Activated CD4-positive, alpha-beta T cell treated with anti-CD3 and anti-CD28 coated beads for 36 hours (primary cell): ENCODE data around the gene CUX1. TPM values are rescaled to one million over a fixed set of nuclear protein-coding genes. Genes with fewer than 3 reads are reported as not detected.

Experiments
- ATAC-seq: fragments of 200-7000 bp; cut with Tn5 transposase; one replicate; pipeline ENCODE4 v1.10.0; 2021; ENCODE audit warnings: mild to moderate bottlenecking, moderate library complexity
- CTCF ChIA-PET: fragments of 350-600 bp; sonication (Branson Sonifier 250); formaldehyde crosslinking; loops from one replicate; lab custom pipeline; 2021; ENCODE audit warnings: antibody characterized with exemption; lab: Charles Lee
- POLR2A ChIA-PET: fragments of 350-600 bp; sonication (Branson Sonifier 250); formaldehyde crosslinking; loops from one replicate; lab custom pipeline; 2021; ENCODE audit warnings: antibody characterized with exemption, inconsistent platforms; lab: Charles Lee
- DNase-seq: peaks from one replicate; pipeline ENCODE4 v3.0.0-alpha.2; 2020
- H3K27ac Mint-ChIP-seq: one replicate; pipeline ENCODE4 v1.8.0; 2021; ENCODE audit warnings: mixed read lengths
- H3K27me3 Mint-ChIP-seq: one replicate; pipeline ENCODE4 v1.8.0; 2021; ENCODE audit warnings: mixed read lengths
- H3K36me3 Mint-ChIP-seq: one replicate; pipeline ENCODE4 v1.8.0; 2021; ENCODE audit warnings: low read depth, mixed read lengths
- H3K4me1 Mint-ChIP-seq: one replicate; pipeline ENCODE4 v1.8.0; 2021; ENCODE audit warnings: mixed read lengths
- H3K4me3 Mint-ChIP-seq: one replicate; pipeline ENCODE4 v1.8.0; 2021; ENCODE audit warnings: mild to moderate bottlenecking, moderate library complexity, mixed read lengths
- H3K9me3 Mint-ChIP-seq: one replicate; pipeline ENCODE4 v1.8.0; 2021; ENCODE audit warnings: low read depth, mixed read lengths
- intact Hi-C, 2 experiments: fragments of 100-400 bp; cut with DNase I in 1 of 2; cut with micrococcal nuclease in 1 of 2; formaldehyde crosslinking; loops; one replicate each; pipeline versions ENCODE4 v1.14.2 to v1.15.1; 2022 to 2024; cut with DNase I, micrococcal nuclease
- total RNA-seq, 2 experiments: library from RNA; stranded (reverse); gene quantifications; one replicate each; pipeline ENCODE4 v1.2.3, GENCODE V29; 2021

CUX1 gene
- total RNA-seq, 2 experiments from 2014 or later = 21.6 to 23.5 TPM

DNA sequence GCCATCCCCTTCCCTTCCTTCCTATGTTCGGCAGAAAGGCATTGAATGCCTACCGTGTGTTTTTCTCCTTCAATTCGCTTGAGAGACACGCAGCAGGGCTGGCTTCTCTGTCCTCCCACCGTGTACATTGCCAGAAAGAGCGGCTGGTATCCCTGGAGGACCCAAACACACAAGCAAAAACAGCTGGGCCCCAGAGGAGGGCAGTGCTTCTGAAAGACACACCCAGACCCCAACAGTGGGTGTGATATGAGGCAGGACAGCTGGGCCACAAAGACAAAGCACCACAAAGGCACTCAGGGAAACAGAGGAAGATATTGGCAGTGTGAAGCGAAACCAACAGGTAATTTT is 336.1 kb downstream of the CUX1 start:
- H3K36me3 Mint-ChIP-seq = peaks cover 3% of the 10 kb centered on the region
- CTCF ChIA-PET = interaction anchor here (0.6 kb wide), 1 partner anchor 149 kb away, joined by 3 read pairs; no protein-coding TSS in a partner anchor
- intact Hi-C loops = loop anchor here in 1 of 2 experiments (2.0 kb wide), 1 partner anchor 21 kb away; no protein-coding TSS in a partner anchor
- ATAC-seq (no peak), DNase-seq (no peak)
- H3K9me3 Mint-ChIP-seq = no peaks in the 10 kb centered on the region
- no peaks in the 10 kb centered on the region for H3K4me1 Mint-ChIP-seq
- H3K27me3 Mint-ChIP-seq = no peaks in the 10 kb centered on the region
- H3K4me3 Mint-ChIP-seq = no peak overlapping the region
- POLR2A ChIA-PET = no interaction called here
- H3K27ac Mint-ChIP-seq = no peak overlapping the region

DNA sequence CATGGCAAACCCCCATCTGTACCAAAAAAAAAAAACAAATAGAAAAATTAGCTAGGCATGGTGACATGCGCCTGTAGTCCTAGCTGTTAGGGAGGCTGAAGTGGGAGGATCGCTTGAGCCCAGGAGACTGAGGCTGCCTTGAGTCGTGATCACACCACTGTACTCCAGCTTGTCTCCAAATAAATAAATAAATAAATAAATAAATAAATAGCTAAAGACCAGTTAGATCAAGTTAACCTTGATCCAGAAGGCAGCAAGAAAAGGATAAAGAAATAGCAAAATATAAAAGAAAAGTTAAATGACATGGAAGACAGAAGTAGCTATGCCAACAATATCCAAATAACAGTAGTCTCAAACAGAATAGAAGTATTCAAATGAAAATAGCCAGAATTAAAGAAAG is 337.0 kb downstream of the CUX1 start:
- Mint-ChIP-seq H3K4me3 (no peak overlapping the region), H3K36me3 (peaks cover 3% of the 10 kb centered on the region), H3K4me1 (no peaks in the 10 kb centered on the region), H3K9me3 (no peaks in the 10 kb centered on the region), H3K27me3 (no peaks in the 10 kb centered on the region), H3K27ac (no peak overlapping the region)
- ChIA-PET POLR2A (no interaction called here), CTCF (no interaction called here)
- no peak for ATAC-seq
- intact Hi-C loops = no loop called here
- DNase-seq = no peak

DNA sequence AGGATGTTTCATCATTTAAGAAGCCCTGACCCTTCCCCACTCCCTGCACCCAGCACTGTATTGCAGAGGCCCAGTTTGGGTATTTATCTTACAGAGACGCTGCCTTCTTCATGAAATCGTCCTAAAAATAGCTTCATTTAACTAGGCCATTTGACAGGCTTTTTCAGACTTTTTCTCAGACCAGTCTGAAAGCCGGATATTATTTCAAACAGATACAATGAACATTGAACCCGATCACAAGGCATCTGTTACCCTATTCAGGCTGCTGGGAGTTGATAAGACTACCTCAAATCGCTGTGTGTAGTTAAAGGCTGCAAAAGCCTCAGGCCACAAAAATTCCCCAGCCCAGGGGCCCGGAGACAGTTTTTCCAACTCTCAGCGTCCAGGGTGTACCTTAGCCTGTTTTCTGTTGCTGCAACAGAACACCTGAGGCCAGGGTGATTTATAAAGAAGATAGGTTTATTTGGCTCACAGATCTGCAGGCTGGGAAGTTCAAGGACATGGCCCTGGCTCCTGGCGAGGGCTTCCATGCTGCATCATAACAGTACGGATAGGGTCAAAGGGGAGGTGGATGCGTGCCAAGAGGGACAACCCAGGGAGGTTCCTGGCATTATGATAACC is 338.5 kb downstream of the CUX1 start:
- Mint-ChIP-seq H3K9me3 (no peaks in the 10 kb centered on the region), H3K27ac (no peak overlapping the region), H3K36me3 (peaks cover 3% of the 10 kb centered on the region), H3K4me3 (no peak overlapping the region), H3K4me1 (no peaks in the 10 kb centered on the region), H3K27me3 (no peaks in the 10 kb centered on the region)
- DNase-seq (no peak), ATAC-seq (no peak)
- CTCF ChIA-PET = no interaction called here
- intact Hi-C loops = no loop called here
- POLR2A ChIA-PET = no interaction called here

DNA sequence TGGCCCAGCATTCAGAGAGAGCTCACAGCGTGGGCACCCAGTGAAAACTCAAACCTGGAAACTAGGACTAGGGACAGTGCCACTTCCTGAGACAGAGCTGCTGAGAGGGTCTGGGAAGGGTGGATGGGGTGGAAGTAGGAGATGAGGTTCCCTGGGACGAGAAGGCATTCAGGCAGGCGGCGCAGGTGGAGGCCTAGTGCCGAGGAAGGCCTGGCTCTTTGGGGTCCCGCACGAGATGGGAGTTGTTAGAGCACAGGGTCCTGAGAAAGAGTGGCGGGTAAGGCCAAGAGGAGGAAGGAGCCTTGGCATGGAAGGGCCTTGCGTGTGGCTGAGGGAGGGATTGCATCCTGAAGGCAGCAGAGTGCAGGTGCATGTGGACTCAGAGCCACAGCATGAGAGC is 339.4 kb downstream of the CUX1 start:
- H3K9me3 Mint-ChIP-seq = no peaks in the 10 kb centered on the region
- CTCF ChIA-PET = no interaction called here
- peaks cover 3% of the 10 kb centered on the region for H3K36me3 Mint-ChIP-seq
- ATAC-seq = no peak
- H3K4me1 Mint-ChIP-seq = no peaks in the 10 kb centered on the region
- H3K4me3 Mint-ChIP-seq = no peak overlapping the region
- DNase-seq = no peak
- H3K27ac Mint-ChIP-seq = no peak overlapping the region
- intact Hi-C loops = no loop called here
- POLR2A ChIA-PET = no interaction called here
- H3K27me3 Mint-ChIP-seq = no peaks in the 10 kb centered on the region

DNA sequence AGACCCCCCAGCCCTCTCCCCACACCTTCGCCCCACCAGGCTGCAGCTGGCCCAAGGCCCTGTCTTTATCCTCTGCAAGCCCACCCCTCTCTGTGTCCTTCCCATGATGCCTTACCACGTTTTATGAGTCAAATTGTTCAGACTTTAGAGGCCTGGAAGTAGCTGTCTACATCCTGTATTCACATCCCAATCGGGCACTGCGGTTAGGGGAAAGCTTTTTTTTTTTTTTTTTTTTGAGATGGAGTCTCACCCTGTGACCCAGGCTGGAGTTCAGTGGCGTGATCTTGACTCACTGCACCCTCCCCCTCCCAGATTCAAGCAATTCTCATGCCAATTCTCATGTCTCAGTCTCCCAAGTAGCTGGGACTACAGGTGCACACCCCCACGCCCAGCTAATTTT is 347.7 kb downstream of the CUX1 start:
- POLR2A ChIA-PET = no interaction called here
- Mint-ChIP-seq H3K9me3 (no peaks in the 10 kb centered on the region), H3K4me1 (no peaks in the 10 kb centered on the region), H3K4me3 (no peak overlapping the region), H3K27me3 (no peaks in the 10 kb centered on the region), H3K27ac (no peak overlapping the region), H3K36me3 (peaks cover 2% of the 10 kb centered on the region)
- ATAC-seq (no peak), DNase-seq (no peak)
- intact Hi-C loops = no loop called here
- CTCF ChIA-PET = no interaction called here

DNA sequence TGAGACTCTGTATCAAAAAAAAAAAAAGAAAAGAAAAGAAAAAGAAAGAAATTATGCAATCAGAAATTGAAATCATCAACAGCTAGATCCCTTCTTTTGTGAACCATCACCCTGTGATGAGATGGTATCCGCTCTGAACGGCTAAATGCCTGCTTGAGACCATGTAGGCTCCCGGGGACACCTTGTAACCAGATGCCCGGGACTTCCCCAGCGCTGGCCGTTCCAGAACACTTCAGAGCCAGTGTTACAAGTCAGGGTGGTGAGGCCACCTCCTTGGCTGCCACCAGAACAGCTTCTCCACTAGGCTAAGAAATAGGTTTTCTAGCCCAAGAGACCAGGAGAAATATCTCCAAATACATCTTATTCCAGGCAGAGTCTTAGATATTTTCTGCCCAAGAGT is 349.8 kb downstream of the CUX1 start:
- no peak for ATAC-seq
- peaks cover 2% of the 10 kb centered on the region for H3K36me3 Mint-ChIP-seq
- no peak overlapping the region for H3K4me3 Mint-ChIP-seq
- no peaks in the 10 kb centered on the region for H3K4me1 Mint-ChIP-seq
- ChIA-PET POLR2A (no interaction called here), CTCF (no interaction called here)
- no peak for DNase-seq
- H3K9me3 Mint-ChIP-seq = no peaks in the 10 kb centered on the region
- no peaks in the 10 kb centered on the region for H3K27me3 Mint-ChIP-seq
- intact Hi-C loops = no loop called here
- H3K27ac Mint-ChIP-seq = no peak overlapping the region

DNA sequence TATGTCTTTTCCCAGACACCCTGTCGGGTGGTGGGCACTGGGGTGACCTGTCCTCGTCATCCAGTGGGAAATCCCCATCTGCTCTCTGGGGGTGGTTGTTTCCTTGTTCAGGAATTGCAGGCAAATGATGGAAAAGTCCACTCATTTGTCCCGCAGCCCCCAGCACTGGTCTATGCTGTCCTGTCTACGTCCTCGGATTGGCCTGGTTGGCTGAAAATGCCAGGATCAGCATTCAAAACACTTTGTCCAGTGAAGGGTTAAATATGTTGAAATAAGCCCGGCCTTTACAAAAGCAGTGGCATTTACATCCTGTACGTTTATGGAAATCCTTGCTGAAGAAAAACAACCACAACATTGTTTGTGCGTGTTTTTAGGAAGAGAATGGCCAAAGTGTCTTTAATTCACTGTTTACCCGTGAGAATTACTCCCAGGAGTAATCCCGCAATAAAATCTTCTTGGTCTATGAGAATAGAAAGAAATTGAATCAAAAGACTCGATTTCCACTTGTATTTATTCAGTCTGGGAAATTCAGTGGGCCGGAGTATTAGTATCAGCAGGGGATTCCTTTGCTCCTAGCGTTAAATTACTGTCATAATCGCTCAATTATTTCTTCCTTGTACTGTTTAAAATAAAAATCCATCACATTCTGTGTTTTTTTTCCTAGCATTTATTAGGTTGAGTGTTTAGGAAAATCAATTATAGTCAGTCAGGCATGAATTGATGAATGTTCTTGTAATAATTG is 352.4 kb downstream of the CUX1 start:
- POLR2A ChIA-PET = no interaction called here
- Mint-ChIP-seq H3K27ac (no peak overlapping the region), H3K27me3 (no peaks in the 10 kb centered on the region), H3K4me3 (no peak overlapping the region), H3K36me3 (peaks cover 3% of the 10 kb centered on the region), H3K9me3 (no peaks in the 10 kb centered on the region), H3K4me1 (no peaks in the 10 kb centered on the region)
- DNase-seq = no peak
- intact Hi-C loops = no loop called here
- ATAC-seq = no peak
- CTCF ChIA-PET = interaction anchor here (0.7 kb wide), 1 partner anchor 47 kb away, joined by 3 read pairs; no protein-coding TSS in a partner anchor

DNA sequence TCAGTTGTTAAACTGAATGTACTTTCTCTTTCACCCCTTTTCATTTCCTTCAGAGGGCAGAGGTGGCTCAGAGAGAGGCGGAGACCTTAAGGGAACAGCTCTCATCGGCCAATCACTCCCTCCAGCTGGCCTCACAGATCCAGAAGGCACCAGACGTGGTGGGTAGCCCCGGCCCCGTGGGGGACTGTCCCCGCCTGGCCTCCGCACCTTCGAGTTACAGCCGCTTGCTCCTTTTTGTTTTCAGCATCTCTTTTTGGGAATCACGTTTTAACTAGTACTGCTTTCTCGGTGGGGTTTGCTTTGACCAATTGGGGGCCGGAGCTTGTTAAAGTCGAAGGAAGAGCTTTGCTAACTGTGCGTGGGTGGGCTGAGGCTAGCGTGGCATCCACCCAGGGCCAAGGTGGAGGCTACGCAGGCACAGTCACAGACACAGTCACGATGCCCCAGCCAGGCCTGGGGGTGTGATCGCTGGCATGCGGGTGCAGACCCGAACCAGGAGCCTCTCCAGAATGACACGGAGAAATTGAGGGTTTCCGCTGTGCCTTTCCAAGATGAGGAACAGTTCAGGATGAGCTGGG is 353.1 kb downstream of the CUX1 start:
- Mint-ChIP-seq H3K4me1 (no peaks in the 10 kb centered on the region), H3K36me3 (peaks cover 3% of the 10 kb centered on the region), H3K4me3 (no peak overlapping the region), H3K27me3 (no peaks in the 10 kb centered on the region), H3K9me3 (no peaks in the 10 kb centered on the region), H3K27ac (no peak overlapping the region)
- intact Hi-C loops = no loop called here
- ChIA-PET CTCF (interaction anchor here (0.7 kb wide), 1 partner anchor 481 kb away, joined by 4 read pairs; no protein-coding TSS in a partner anchor), POLR2A (no interaction called here)
- DNase-seq (no peak), ATAC-seq (no peak)

DNA sequence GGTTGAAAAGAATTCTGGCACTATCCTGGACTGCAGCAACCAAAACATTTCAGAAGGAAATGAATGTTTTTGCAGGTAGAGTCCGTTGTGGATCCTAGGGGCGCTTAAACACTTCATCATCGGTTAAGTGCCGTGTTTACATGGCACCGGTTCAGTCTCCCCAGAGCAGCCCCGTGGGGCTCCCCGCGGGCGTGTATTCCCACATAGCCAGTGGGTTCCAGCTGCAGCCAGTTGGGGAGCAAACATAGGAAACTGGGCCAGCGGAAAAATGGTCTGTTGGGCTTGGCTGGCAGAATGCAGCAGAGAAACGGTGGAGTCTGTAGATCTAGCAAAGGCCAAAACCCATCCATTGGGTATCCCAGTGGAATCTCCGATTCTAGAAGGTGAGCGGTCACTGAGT is 356.2 kb downstream of the CUX1 start:
- no peak for DNase-seq
- H3K9me3 Mint-ChIP-seq = no peaks in the 10 kb centered on the region
- no peak overlapping the region for H3K4me3 Mint-ChIP-seq
- no peaks in the 10 kb centered on the region for H3K27me3 Mint-ChIP-seq
- H3K36me3 Mint-ChIP-seq = peaks cover 1% of the 10 kb centered on the region
- no peak for ATAC-seq
- no peak overlapping the region for H3K27ac Mint-ChIP-seq
- ChIA-PET CTCF (no interaction called here), POLR2A (interaction anchor here (0.7 kb wide), 1 partner anchor 163 kb away, joined by 3 read pairs; no protein-coding TSS in a partner anchor)
- intact Hi-C loops = no loop called here
- H3K4me1 Mint-ChIP-seq = no peaks in the 10 kb centered on the region

DNA sequence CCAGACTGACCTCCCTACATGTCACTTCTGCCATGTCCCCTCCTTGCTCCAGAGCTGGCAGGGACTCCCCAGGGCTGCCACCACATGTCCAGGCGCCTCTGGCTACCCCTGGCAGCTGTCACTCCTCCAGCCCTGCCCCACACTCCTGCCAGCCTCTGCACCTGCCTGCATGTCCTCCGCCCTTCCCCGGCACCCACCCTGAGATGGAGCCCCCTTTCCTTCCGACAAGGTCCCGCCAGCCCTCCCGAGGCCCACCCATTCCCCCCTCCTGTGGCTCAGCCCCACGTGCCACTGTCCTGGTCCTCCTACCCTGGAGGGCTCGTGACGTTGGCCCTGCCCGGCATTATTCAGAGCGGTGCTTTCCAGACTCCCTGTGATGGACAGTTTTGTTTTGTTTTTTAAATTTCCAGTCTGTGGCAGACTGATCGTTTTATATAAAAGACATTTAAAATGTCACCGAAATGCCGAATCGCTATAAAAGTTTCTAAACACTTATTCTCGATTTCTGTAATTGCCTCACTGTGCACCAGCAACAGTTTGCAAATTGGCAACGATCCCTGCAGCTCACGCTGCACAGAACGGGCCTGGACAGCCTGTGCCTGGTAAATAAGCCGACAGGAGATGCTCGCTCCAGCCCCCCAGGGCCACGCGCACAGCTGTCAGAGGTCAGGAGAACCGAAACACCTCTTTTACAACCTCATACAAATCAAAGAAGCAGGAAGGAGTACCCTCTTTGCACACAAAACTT is 358.2 kb downstream of the CUX1 start:
- Mint-ChIP-seq H3K36me3 (peaks cover 1% of the 10 kb centered on the region), H3K27ac (no peak overlapping the region), H3K4me3 (no peak overlapping the region), H3K9me3 (no peaks in the 10 kb centered on the region), H3K4me1 (no peaks in the 10 kb centered on the region), H3K27me3 (no peaks in the 10 kb centered on the region)
- intact Hi-C loops = no loop called here
- ChIA-PET POLR2A (no interaction called here), CTCF (interaction anchor here (1.0 kb wide), 1 partner anchor 9 kb away, joined by 4 read pairs; no protein-coding TSS in a partner anchor)
- DNase-seq (no peak), ATAC-seq (no peak)

DNA sequence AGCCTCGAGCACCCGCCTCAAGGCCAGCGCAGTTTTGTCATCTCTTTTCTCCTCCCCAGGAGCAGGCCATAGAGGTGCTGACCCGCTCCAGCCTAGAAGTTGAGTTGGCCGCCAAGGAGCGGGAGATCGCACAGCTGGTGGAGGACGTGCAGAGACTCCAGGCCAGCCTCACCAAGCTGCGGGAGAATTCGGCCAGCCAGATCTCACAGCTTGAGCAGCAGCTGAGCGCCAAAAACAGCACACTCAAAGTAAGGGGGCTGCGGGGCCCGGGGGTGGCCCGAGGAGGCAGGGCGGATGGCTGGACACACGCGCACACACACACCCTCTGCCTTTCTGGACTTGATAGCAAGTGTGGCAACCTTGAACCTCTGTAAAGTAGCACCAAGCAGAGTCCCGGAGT is 361.0 kb downstream of the CUX1 start:
- intact Hi-C loops = no loop called here
- DNase-seq (no peak), ATAC-seq (no peak)
- Mint-ChIP-seq H3K4me3 (no peak overlapping the region), H3K9me3 (no peaks in the 10 kb centered on the region), H3K36me3 (peaks cover 4% of the 10 kb centered on the region), H3K27me3 (no peaks in the 10 kb centered on the region), H3K4me1 (no peaks in the 10 kb centered on the region), H3K27ac (no peak overlapping the region)
- POLR2A ChIA-PET = no interaction called here
- CTCF ChIA-PET = no interaction called here
